PC-9 (cell line): ENCODE measurements around the gene GRM8. TPM values are rescaled to one million over a fixed set of nuclear protein-coding genes. Genes with fewer than 3 reads are reported as not detected.

Experiments used
- BruUV-seq: library from RNA; stranded (reverse); fragments of 400-500 nt; replicated peaks from 2 replicates; lab custom pipeline; 2021; lab: Mats Ljungman, UMichigan
- CTCF ChIA-PET: fragments of 300-600 bp; sonication (Branson Sonifier 250); formaldehyde crosslinking; loops from one replicate; lab custom pipeline; 2022; ENCODE audit warnings: antibody characterized with exemption; lab: Charles Lee
- POLR2A ChIA-PET: fragments of 300-600 bp; sonication (Branson Sonifier 250); formaldehyde crosslinking; loops from one replicate; lab custom pipeline; 2022; ENCODE audit warnings: antibody characterized with exemption; ENCODE audit not compliant: unreplicated experiment; lab: Charles Lee
- DNase-seq, 2 experiments: peaks; one replicate each; pipeline versions ENCODE4 v3.0.0 to v3.0.0-alpha.2; 2015 to 2022; ENCODE audit warnings: mixed read lengths in 1 of 2
- H2AFZ ChIP-seq: fragments of 200-600 bp; sonication (generic); 2 replicates; pipeline ENCODE4 v1.8.1; 2017; ENCODE audit warnings: antibody characterized with exemption
- H3F3A ChIP-seq: fragments of 200-600 bp; sonication (generic); 2 replicates; pipeline ENCODE4 v1.8.1; 2017; ENCODE audit warnings: antibody characterized with exemption, mild to moderate bottlenecking, low read depth; ENCODE audit not compliant: insufficient read depth
- H3K27ac ChIP-seq: fragments of 200-600 bp; sonication (generic); 2 replicates; pipeline ENCODE4 v1.6.1; 2016; ENCODE audit warnings: mixed run types
- H3K27me3 ChIP-seq: fragments of 200-600 bp; sonication (generic); 2 replicates; pipeline ENCODE4 v1.6.1; 2016; ENCODE audit warnings: low read depth, mixed run types; ENCODE audit not compliant: insufficient read depth
- H3K36me3 ChIP-seq: fragments of 200-600 bp; sonication (generic); 2 replicates; pipeline ENCODE4 v1.6.1; 2016; ENCODE audit warnings: low read depth, mixed run types
- H3K4me1 ChIP-seq: fragments of 200-600 bp; sonication (generic); replicated peaks from 2 replicates; pipeline ENCODE4 v1.6.1; 2016; ENCODE audit warnings: mixed run types; ENCODE audit not compliant: insufficient read depth
- H3K4me2 ChIP-seq: fragments of 200-600 bp; sonication (generic); 2 replicates; pipeline ENCODE4 v1.6.1; 2017; ENCODE audit warnings: mixed run types
- H3K4me3 ChIP-seq: fragments of 200-600 bp; sonication (generic); 2 replicates; pipeline ENCODE4 v1.6.1; 2016; ENCODE audit warnings: mixed run types
- H3K79me2 ChIP-seq: fragments of 200-600 bp; sonication (generic); 2 replicates; pipeline ENCODE4 v1.6.1; 2017; ENCODE audit warnings: low read depth, mixed run types
- H3K9me2 ChIP-seq: fragments of 200-600 bp; sonication (generic); 2 replicates; pipeline ENCODE4 v1.8.1; 2017; ENCODE audit warnings: mild to moderate bottlenecking; ENCODE audit not compliant: insufficient read depth
- H3K9me3 ChIP-seq: fragments of 200-600 bp; sonication (generic); 2 replicates; pipeline ENCODE4 v1.8.1; 2016; ENCODE audit warnings: low read depth; ENCODE audit not compliant: insufficient read depth
- H4K20me1 ChIP-seq: fragments of 200-600 bp; sonication (generic); 2 replicates; pipeline ENCODE4 v1.8.1; 2017; ENCODE audit not compliant: insufficient read depth
- EZH2 ChIP-seq: fragments of 200-600 bp; sonication (generic); IDR thresholded peaks from 2 replicates; pipeline ENCODE4 v1.8.0; 2017; ENCODE audit warnings: antibody characterized with exemption, low read depth
- intact Hi-C: fragments of 100-400 bp; cut with micrococcal nuclease; formaldehyde crosslinking; loops from one replicate; pipeline ENCODE4 v1.10.0; 2022; ENCODE audit not compliant: unreplicated experiment
- total RNA-seq: library from RNA; stranded (reverse); gene quantifications from 2 replicates; pipeline ENCODE4 v1.2.3, GENCODE V29; 2021
- TF ChIP-seq, protein P1 (sequence below): fragments of 200-600 bp; sonication (generic); conservative IDR thresholded peaks from 2 replicates; pipeline ENCODE4 v1.6.1; 2017; ENCODE audit warnings: mixed run types, antibody characterized with exemption, mild to moderate bottlenecking, moderate library complexity

Gene GRM8
- total RNA-seq, 1 experiment from 2014 or later, result not detected

DNA sequence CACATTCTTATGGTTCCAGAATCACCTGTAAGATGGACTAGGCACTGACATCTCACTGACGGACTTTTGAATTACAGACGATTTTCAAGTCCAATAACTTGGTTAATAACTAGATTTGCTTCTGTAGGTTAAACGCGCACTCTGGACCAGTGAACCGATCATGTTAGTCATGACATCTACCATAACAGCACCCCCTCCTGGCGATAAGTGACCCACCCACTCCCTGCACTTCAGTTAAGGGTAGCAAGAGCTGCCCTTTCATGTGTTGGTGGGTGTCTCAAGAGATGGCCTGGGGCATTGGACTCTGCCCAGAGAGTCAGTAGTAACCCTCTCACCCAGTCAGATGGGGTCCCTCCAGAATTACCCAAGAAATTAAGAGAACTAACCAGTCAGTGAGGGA lies 12.9 kb downstream of the GRM8 start:
- no peak overlapping the region for H3K4me2 ChIP-seq
- H3K27me3 ChIP-seq, result peaks cover 12% of the 10 kb centered on the region; the same call in 1 of the 2 replicates
- intact Hi-C loops, result no loop called here
- H3K9me3 ChIP-seq, result no peaks in the 10 kb centered on the region
- H2AFZ ChIP-seq, result no peak overlapping the region
- no peak overlapping the region for H3K4me3 ChIP-seq
- no peaks in the 10 kb centered on the region for H4K20me1 ChIP-seq
- no peak for DNase-seq
- no peaks in the 10 kb centered on the region for H3K4me1 ChIP-seq
- ChIA-PET POLR2A (no interaction called here), CTCF (no interaction called here)
- H3K79me2 ChIP-seq, result no peaks in the 10 kb centered on the region
- no peak overlapping the region for H3K27ac ChIP-seq
- no peaks in the 10 kb centered on the region for H3F3A ChIP-seq
- no peaks in the 10 kb centered on the region for H3K9me2 ChIP-seq
- TF ChIP-seq, protein P1, sequence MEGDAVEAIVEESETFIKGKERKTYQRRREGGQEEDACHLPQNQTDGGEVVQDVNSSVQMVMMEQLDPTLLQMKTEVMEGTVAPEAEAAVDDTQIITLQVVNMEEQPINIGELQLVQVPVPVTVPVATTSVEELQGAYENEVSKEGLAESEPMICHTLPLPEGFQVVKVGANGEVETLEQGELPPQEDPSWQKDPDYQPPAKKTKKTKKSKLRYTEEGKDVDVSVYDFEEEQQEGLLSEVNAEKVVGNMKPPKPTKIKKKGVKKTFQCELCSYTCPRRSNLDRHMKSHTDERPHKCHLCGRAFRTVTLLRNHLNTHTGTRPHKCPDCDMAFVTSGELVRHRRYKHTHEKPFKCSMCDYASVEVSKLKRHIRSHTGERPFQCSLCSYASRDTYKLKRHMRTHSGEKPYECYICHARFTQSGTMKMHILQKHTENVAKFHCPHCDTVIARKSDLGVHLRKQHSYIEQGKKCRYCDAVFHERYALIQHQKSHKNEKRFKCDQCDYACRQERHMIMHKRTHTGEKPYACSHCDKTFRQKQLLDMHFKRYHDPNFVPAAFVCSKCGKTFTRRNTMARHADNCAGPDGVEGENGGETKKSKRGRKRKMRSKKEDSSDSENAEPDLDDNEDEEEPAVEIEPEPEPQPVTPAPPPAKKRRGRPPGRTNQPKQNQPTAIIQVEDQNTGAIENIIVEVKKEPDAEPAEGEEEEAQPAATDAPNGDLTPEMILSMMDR, result no peak; the same call in 1 of the 2 replicates
- no peak for TF ChIP-seq EZH2
- no peaks in the 10 kb centered on the region for H3K36me3 ChIP-seq
- BruUV-seq, result no TSS peak

DNA sequence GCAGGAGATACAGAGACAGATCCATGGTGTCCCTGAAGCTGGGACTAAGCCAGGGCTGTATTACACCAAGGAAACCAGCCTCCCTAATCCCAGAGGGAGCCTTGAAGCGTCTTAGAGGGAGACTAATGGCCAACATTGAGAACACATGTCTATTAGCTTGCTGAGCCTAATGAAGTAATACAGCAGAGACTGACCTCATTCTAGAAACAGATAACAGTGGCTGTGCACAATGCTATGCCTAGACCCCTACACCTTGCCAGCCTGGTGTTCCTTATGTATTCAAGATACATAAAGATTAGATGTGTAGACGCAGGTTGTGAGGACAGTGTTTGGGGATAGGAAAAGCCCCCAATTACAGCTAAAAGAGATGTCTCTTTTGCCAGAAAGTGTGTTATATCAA lies 19.1 kb downstream of the GRM8 start:
- no peaks in the 10 kb centered on the region for H3K36me3 ChIP-seq
- no peak overlapping the region for H3K4me3 ChIP-seq
- POLR2A ChIA-PET, result interaction anchor here (0.6 kb wide), 1 partner anchor 682 kb away, joined by 4 read pairs; no protein-coding TSS in a partner anchor
- no peaks in the 10 kb centered on the region for H3F3A ChIP-seq
- no peaks in the 10 kb centered on the region for H4K20me1 ChIP-seq
- no peak for DNase-seq
- no peak for TF ChIP-seq EZH2
- TF ChIP-seq, protein P1, result no peak
- CTCF ChIA-PET, result no interaction called here
- no peak overlapping the region for H2AFZ ChIP-seq
- H3K9me3 ChIP-seq, result no peaks in the 10 kb centered on the region
- H3K27me3 ChIP-seq, result no peaks in the 10 kb centered on the region
- no peaks in the 10 kb centered on the region for H3K9me2 ChIP-seq
- H3K4me2 ChIP-seq, result no peak overlapping the region
- BruUV-seq, result no TSS peak
- intact Hi-C loops, result no loop called here
- H3K79me2 ChIP-seq, result no peaks in the 10 kb centered on the region
- H3K4me1 ChIP-seq, result no peaks in the 10 kb centered on the region
- no peak overlapping the region for H3K27ac ChIP-seq

DNA sequence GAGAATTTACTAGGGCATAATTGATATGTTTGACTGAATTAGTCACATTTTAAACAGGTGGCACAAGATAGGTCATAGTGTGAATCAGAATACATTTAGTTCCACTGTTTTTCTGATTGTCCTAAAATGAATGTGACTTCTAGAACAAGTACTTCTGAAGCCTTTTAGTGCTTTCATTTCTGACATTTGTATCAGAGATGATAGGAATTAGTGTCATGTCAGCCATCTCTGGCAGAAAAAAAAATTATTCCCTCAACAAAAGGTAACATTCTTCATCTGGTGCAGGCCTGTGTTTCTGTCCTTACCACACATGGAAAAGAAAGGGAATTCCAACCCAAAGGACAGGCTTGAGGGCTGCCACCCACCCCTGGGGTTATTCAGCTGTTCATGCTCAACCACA lies 21.3 kb downstream of the GRM8 start:
- Histone ChIP-seq H3K4me1 (no peaks in the 10 kb centered on the region), H2AFZ (no peak overlapping the region), H3K79me2 (no peaks in the 10 kb centered on the region), H3K4me3 (no peak overlapping the region), H3K36me3 (no peaks in the 10 kb centered on the region), H3K27ac (no peak overlapping the region), H3K4me2 (no peak overlapping the region), H3K27me3 (peaks cover 4% of the 10 kb centered on the region), H4K20me1 (no peaks in the 10 kb centered on the region), H3F3A (no peaks in the 10 kb centered on the region), H3K9me2 (no peaks in the 10 kb centered on the region), H3K9me3 (no peaks in the 10 kb centered on the region)
- DNase-seq, result no peak
- TF ChIP-seq, protein P1, result no peak
- no peak for TF ChIP-seq EZH2
- ChIA-PET POLR2A (no interaction called here), CTCF (no interaction called here)
- BruUV-seq, result no TSS peak
- intact Hi-C loops, result no loop called here
